Left cardiac atrium (tissue), 4 donors: ENCODE data around the gene PRDM16. TPM values are rescaled to one million over a fixed set of nuclear protein-coding genes. Genes with fewer than 3 reads are reported as not detected.

Experiments used
- ATAC-seq, 2 donors: fragments of 200-7000 bp; cut with Tn5 transposase; one replicate each; pipeline ENCODE4 v1.9.1; 2020; ENCODE audit warnings: mild to moderate bottlenecking in 2 of 2, moderate library complexity in 2 of 2
- DNase-seq: peaks from one replicate; pipeline ENCODE4 v3.0.0-alpha.2; 2020
- intact Hi-C, 2 donors: fragments of 100-400 bp; cut with DNase I; formaldehyde crosslinking; loops; one replicate each; pipeline versions ENCODE4 v1.14.1 to v1.15.1; 2022 to 2023
- total RNA-seq, 2 donors: library from RNA; stranded (reverse); fragmentation: NEBNext Ultra II Directional; extraction: Animal tissue kit (Norgen Biotek cat#: 25700); gene quantifications; one replicate each; pipeline ENCODE4 v1.2.1, GENCODE V29; 2021
- donor health status: DM: no; HTN: yes; CAD: no.
- donor health status: DM: no; HTN: yes; CAD: no; lungs with severe emphysema.
- donor health status: DM: yes; HTN: yes; CAD: no.
- donor health status: Dilated cardiomyopathy.

Gene PRDM16
- total RNA-seq, 2 donors from 2014 or later, result 0.99 to 1.2 TPM

- intact Hi-C loops, result no loop called here
- ATAC-seq (peak; percentile 11 to 27), DNase-seq (no peak)
Observed at GRCh38 chr1:3196577-3197245, 127.7 kb downstream of the PRDM16 start.

- ATAC-seq (no peak), DNase-seq (no peak)
- intact Hi-C loops, result no loop called here
Observed at GRCh38 chr1:3197781-3198316, 128.8 kb downstream of the PRDM16 start.

GRCh38 chr1:3198371-3199271, 129.6 kb downstream of the PRDM16 start:
- intact Hi-C loops, result no loop called here
- no peak for DNase-seq
- no peak for ATAC-seq

GRCh38 chr1:3204725-3205124, 135.7 kb downstream of the PRDM16 start:
- no peak for DNase-seq
- intact Hi-C loops, result no loop called here
- no peak for ATAC-seq

- DNase-seq (no peak), ATAC-seq (no peak)
- intact Hi-C loops, result no loop called here
Observed at GRCh38 chr1:3205815-3206214, 136.8 kb downstream of the PRDM16 start.

GRCh38 chr1:3206696-3207095, 137.7 kb downstream of the PRDM16 start:
- DNase-seq (no peak), ATAC-seq (no peak)
- intact Hi-C loops, result no loop called here

- ATAC-seq, result no peak
- intact Hi-C loops, result no loop called here
- no peak for DNase-seq
Observed at GRCh38 chr1:3207217-3207848, 138.3 kb downstream of the PRDM16 start.

GRCh38 chr1:3208819-3209200, 139.8 kb downstream of the PRDM16 start:
- ATAC-seq (no peak), DNase-seq (no peak)
- intact Hi-C loops, result no loop called here

GRCh38 chr1:3209201-3209600, 140.2 kb downstream of the PRDM16 start:
- intact Hi-C loops, result no loop called here
- DNase-seq (no peak), ATAC-seq (no peak)

- intact Hi-C loops, result no loop called here
- no peak for ATAC-seq
- DNase-seq, result no peak
Observed at GRCh38 chr1:3211582-3212375, 142.8 kb downstream of the PRDM16 start.

GRCh38 chr1:3212453-3213355, 143.7 kb downstream of the PRDM16 start:
- intact Hi-C loops, result no loop called here
- ATAC-seq (no peak), DNase-seq (no peak)

GRCh38 chr1:3213730-3214129, 144.7 kb downstream of the PRDM16 start:
- intact Hi-C loops, result no loop called here

GRCh38 chr1:3215198-3216014, 146.4 kb downstream of the PRDM16 start:
- ATAC-seq, result no peak

More at GRCh38 chr1:3213730-3214129, 144.7 kb downstream of the PRDM16 start:
- DNase-seq (no peak), ATAC-seq (no peak)

GRCh38 chr1:3216015-3216391, 147.0 kb downstream of the PRDM16 start:
- intact Hi-C loops, result no loop called here
- DNase-seq (no peak), ATAC-seq (no peak)

More at GRCh38 chr1:3215198-3216014, 146.4 kb downstream of the PRDM16 start:
- no peak for DNase-seq
- intact Hi-C loops, result no loop called here

GRCh38 chr1:3217181-3217641, 148.2 kb downstream of the PRDM16 start:
- no peak for ATAC-seq
- intact Hi-C loops, result no loop called here
- DNase-seq, result no peak

GRCh38 chr1:3217979-3218679, 149.1 kb downstream of the PRDM16 start:
- DNase-seq, result no peak
- ATAC-seq, result no peak
- intact Hi-C loops, result no loop called here
